Peyer's patch (tissue), 4 donors: ENCODE measurements around the gene BAD.

Experiments
- POLR2A ChIP-seq, 2 donors: fragments of 450-650 bp; IDR thresholded peaks; one replicate each; pipeline ENCODE4 v1.5.1; 2017; ENCODE audit warnings: antibody characterized with exemption in 2 of 2, mild to moderate bottlenecking in 2 of 2, moderate library complexity in 2 of 2
- TF ChIP-seq, protein P1 (sequence below), 6 experiments: fragments of 450-650 bp in 4 of 6; fragments of 200-600 bp in 2 of 6; sonication (generic) in 1 of 6; IDR thresholded peaks; one replicate each; pipeline ENCODE4 v1.5.1; 2017 to 2019; ENCODE audit warnings: antibody characterized with exemption in 6 of 6, mild to moderate bottlenecking in 3 of 6, moderate library complexity in 1 of 6

DNA sequence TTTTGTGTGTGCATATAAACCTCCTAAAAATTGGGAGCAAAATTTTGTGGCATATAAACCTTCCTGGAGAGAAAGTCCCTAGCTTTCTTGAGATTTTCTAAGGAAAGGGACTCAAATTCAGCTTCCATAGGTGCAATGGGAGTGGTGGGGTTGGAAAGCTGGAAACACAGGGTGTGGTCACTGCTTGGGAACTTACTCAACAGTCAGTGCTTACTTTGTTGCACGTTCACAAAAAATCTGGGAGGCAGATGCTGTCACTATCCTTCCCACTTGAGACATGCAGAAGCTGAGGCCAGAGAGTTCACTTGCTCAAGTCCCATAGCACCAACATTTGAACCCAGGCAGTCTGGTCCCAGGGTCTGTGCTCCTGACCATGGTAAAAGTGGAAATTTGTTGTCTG lies 11.8 kb upstream of the BAD start:
- TF ChIP-seq, protein P1, sequence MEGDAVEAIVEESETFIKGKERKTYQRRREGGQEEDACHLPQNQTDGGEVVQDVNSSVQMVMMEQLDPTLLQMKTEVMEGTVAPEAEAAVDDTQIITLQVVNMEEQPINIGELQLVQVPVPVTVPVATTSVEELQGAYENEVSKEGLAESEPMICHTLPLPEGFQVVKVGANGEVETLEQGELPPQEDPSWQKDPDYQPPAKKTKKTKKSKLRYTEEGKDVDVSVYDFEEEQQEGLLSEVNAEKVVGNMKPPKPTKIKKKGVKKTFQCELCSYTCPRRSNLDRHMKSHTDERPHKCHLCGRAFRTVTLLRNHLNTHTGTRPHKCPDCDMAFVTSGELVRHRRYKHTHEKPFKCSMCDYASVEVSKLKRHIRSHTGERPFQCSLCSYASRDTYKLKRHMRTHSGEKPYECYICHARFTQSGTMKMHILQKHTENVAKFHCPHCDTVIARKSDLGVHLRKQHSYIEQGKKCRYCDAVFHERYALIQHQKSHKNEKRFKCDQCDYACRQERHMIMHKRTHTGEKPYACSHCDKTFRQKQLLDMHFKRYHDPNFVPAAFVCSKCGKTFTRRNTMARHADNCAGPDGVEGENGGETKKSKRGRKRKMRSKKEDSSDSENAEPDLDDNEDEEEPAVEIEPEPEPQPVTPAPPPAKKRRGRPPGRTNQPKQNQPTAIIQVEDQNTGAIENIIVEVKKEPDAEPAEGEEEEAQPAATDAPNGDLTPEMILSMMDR (IDR thresholded peaks at IDR 0.05), result no peak
- no peak for TF ChIP-seq POLR2A (IDR thresholded peaks at IDR 0.05)
